IPS-11a (cell line): ENCODE measurements around the gene C2orf72.
"Not testable (repeated sequence)": the region's sequence is repeated elsewhere in the genome, so short reads cannot be mapped to it uniquely, and the experiment has no call there.

Source experiments
- H3K4me3 ChIP-seq: one replicate; pipeline ENCODE4 v1.5.1; 2013; ENCODE audit warnings: low read depth, low read length, control low read depth

C2orf72 gene

DNA sequence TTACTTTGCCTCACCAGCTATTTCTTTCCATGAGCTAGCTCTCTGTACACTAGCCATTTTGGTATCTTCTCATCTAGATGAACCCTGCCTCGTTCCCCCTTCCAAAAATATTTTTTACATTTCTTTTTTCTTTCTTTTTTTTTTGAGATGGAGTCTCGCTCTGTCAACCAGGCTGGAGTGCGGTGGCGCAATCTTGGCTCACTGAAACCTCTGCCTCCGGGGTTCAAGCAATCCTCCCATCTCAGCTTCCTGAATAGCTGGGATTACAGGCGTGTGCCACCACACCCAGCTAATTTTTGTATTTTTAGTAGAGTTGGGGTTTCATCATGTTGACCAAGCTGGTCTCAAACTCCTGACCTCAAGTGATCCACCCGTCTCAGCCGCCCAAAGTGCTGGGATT lies 30.2 kb downstream of the C2orf72 start:
- H3K4me3 ChIP-seq: not testable (repeated sequence)

DNA sequence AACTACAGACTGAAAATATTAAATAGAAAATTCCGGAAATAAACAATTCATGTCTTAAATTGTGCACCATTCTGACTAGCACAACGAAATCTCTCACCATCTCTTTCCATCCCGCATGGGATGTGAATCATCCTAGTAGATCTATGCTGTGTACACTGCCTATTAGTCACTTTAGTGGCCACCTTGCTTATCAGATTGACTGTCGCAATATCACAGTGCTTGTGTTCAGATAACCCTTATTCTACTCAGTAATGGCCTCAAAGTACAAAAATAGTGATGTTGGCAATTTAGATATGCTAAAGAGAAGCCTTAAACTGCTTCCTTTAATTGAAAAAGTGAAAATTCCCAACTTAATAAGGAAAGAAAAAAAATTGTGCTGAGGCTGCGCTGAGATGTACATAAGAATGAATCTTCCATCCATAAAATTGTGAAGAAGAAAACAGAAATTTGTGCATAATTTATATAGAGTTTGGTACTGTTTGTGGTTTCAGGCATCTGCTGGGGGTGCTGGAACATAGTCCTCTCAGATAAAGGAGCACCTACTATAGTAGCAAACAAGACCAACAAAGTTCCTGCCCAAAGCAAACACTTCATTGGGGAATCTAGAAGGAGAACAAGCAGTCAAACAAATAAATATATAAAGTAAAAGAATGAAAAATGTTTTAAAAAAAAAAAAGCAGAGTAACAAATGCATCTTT lies 31.4 kb downstream of the C2orf72 start:
- H3K4me3 ChIP-seq: no peak overlapping the region

DNA sequence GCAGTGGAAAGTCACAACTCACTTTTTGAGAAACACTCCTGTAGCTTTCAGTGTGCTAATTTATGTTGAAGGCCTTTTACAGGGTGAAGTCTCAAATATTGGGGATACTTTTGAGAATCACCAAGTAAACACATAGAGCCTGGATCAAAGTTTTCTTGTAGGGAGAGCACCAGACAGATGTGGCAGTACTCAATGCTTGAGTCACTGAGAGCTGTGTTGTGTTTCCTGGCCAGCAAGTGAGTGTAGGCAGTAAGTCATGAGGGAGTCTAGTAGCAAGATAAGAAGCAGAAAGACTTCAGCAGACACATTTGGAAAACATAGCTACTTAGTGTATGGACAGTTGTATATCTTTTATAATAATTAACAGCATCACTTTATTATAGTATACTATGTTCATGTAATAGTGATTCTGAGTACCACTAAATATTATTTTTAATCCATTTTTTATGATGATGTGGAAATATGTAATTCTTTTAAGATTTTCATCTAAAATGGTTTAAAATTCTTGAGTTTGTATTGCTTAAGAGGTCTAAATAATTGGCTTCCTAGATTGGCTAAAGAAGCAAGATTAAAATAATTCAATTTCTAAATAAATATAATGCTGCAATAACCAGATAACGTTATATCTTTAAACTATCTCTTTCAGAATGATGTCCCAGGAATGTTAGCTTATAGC lies 32.2 kb downstream of the C2orf72 start:
- H3K4me3 ChIP-seq: no peak overlapping the region

DNA sequence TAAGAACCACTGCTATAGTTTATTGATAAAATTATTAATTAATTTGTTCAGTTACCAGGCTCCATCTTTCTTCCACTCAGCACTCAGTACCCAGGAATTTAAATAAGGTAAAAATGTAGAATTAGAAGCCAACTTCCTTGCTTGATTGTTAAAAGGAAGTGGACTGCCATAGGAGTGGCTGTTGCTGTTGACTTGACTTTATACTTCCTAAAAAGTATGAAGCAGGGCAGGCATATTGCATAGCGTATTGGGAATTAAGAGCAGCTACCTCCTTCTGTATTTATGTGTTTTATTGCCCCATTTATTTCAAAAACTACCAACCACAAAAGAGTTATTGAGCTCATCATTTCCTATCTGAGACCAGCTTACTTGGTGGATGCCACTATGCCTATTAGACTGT lies 47.2 kb downstream of the C2orf72 start:
- no peak overlapping the region for H3K4me3 ChIP-seq

DNA sequence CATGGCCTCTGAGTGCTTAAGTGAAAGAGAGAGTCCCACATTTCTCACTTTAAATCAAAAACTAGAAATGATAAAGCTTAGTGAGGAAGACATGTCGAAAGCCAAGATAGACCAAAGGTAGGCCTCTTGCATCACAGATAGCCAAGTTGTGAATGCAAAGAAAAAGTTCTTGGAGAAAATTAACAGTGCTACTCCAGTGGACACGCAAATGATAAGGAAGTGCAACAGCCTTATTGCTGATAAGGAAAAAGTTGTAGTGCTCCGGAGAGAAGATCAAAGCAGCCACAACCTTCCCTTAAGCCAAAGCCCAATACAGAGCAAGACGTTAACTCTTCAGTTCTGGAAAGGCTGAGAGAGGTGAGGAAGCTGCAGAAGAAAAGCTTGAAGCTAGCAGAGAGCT lies 51.4 kb downstream of the C2orf72 start:
- no peak overlapping the region for H3K4me3 ChIP-seq

DNA sequence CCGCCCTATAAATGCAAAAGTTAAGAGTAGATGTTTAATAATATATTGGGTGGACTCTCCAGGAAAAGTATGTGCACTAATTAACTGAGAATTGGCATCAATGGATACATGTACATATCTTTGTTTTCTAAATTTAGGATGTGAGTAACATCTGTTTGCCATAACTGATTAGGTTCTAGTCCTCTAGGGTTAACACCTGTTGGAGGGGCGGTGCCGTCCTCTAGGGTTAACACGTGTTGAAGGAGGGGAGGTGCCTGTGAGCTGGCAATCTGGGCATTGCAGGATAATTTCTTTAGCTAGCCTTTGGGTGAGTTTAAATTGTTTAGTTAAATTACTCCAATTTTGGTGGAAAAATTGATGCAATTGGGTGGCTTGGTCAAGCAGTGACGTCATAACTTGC lies 56.6 kb downstream of the C2orf72 start:
- no peak overlapping the region for H3K4me3 ChIP-seq

DNA sequence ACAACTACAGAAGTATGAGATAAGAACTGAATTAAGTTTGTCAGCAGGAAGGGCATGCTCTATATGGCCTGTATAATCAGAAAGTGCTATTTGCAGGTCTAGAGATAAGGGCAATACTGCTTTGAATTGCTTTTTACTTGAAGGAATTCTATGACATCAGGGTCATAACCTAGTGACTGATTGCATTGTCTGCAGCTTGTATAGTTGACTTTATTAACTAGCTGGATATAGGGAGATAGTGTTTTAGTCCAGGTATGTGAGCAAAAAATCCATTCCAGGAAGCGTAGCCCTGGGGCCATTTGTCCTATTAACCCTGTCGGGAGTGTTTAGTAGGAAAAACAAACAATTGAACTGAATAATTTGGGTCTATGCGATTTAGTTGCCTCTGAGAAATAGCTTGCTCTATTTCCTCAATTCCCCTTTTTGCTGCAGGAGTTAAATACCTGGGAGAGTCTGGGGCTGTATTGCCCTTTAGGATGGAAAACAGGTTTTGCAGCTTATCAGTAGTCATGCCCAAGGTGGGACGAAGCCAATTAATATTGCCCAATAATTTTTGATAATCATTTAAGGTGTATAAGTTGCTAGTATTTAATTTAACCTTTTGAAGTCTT lies 57.5 kb downstream of the C2orf72 start:
- H3K4me3 ChIP-seq: no peak overlapping the region
